NCI-H1105 (cell line): Measurements from ENCODE around the gene CAPN9.
"Not testable (repeated sequence)": the region's sequence is repeated elsewhere in the genome, so short reads cannot be mapped to it uniquely, and the experiment has no call there.

Experiments used
- DNase-seq: peaks from one replicate; lab custom pipeline; 2025; lab: John Stamatoyannopoulos, UW

Gene CAPN9

DNA sequence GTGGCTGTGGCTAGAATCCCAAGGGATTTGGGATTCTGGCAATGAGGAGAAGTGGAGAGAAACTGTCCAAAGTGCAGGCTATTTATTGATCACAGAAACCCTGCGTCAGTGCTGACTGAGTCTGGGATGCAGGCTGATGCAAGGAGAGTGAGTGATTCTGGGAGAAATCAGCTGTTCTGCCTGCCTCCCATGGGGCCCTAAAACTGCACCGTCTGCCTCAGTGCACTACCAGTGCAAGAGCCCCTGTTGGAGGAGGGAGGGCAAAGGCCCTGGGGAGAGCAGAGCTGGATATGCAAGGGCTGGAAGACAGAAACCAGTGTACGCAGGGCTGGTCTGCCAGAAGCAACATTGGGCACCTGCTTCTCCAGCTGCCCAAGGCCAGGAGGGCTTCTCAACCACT lies 78.6 kb downstream of the CAPN9 start:
- no peak for DNase-seq

DNA sequence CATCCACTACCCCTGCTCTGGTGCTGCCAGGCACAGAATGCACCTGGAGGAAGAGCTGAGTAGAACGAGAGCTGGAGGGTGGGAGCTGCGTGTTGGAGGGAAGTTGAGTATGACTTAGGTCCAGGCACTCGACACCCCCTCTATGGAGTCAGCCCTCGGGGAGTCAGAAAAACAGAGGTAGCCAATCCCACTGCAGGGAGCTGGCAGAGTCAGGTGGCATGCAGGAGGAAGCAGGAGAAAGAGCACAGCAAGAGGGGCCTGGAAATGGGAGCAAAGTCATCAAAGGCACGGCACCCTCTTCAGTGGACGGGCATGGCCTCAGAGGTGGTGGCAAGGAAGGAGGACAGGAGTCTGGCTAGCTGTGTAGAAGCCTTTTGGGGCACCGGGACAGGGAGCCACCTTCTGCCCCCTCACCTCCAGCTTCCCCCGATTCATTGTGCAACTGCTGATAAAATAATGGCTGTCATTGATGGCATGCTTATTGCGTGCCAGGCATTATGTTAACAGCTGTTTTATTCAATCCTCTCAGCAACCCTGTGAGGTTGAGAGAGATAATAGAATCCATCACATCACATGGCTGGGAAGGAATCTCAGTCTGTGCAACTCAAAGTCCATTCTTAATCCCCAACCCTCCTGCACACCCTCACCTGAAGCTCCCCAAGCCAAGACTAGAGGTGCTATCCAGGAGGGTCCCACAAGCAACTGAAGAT lies 79.1 kb downstream of the CAPN9 start:
- DNase-seq = no peak

DNA sequence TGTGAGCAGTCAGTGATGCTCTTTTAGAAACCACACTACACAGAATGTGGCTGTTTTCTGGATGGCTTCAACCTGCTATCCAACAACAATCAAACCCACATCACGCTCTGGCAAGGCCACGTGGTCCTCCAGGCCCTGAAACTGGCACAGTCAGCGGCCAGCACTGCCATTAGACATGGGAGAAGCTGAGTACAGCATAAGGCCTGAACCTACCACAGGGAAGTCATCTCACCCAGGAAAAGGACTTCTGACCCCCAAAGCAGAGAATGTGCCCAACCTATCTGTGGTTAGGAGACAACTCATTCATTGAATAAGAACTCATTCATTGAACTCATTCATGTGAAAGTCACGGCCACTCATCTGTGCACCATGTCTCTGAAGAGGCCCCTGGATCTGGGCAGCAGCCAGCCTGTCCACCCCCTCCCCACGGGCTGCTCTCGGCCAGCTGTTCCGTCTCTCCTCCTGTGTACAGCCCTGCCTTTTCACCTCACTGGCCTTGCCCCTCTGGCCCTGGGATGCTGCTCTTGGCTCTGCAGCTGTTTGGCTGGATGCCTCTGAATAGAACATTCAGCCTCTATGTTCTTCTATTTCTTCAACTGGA lies 80.0 kb downstream of the CAPN9 start:
- DNase-seq = no peak

GRCh38 chr1:230827801-230828200 lies 80.6 kb downstream of the CAPN9 start:
- no peak for DNase-seq

DNA sequence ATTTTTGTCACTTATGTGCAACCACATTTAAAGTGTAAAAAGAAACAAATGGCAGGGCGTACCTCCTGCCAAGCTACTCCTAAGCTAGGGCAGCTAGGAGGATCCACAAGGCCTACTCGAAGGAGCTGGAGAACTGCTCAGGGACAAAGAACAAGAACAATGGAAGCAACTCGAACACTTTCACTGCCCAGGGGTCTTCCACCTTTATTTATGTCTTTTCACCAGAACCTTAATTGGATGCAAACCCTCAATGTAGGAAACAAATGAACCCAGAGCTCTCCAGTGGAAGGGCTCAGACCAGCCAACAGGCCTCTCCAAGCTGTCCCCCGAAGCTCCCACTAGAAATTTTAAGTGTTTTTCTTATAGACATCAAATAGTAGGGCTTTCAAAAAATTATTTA lies 81.2 kb downstream of the CAPN9 start:
- DNase-seq = no peak

DNA sequence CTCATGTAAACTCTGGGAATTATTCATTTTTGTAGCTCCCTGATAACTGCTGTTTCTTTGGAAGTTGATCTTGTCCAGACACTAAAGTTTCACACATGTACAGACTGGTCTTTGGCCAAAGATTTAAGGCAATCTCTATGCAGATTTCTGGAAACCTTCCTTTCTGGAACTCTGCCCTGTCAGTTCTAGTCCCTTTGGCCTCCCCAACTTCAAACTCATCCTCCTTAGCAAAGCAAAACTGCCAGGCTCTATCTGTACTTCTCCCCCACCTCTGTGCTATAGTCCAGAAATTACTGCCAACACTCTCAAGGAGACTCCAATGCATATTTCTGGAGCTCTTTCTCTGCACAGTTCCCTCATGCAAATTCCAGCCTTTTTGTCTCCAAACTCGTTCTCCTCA lies 84.6 kb downstream of the CAPN9 start:
- no peak for DNase-seq

- DNase-seq = no peak
Observed at GRCh38 chr1:230832476-230832875, 85.3 kb downstream of the CAPN9 start.

DNA sequence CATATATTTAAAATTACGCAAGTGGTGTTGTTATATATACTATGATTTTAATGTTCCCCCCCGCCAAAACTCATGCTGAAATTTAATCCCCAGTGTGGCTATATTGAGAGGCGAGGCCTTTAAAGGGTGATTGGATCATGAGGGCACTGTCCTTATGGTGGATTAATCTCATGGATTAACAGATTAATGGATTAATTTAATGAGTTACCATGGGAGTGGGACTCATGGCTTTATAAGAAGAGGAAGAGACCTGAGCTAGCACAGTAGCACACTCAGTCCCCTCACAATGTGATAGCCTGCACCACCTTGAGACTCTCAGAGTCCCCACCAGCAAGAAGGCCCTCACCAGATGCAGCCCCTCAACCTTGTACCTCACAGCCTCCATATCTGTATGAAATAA lies 86.3 kb downstream of the CAPN9 start:
- DNase-seq = no peak

DNA sequence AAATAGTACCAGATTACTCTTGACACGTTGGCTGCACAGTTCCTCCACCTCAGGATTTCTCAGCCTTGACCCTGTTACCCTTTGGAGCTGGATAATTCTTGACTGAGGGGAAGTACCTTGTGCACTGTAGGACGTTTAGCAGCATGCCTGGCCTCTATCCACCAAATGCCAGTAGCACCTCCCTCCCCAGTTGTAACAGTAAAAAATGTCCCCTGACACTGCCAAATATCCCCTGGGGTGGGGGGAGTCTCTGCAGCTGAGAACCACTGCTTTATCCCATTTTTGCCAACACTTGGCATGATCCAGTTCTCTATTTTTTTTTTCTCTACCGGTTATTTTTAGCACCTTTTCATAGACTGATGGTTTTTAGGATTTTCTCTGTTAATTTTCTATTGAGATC lies 87.1 kb downstream of the CAPN9 start:
- no peak for DNase-seq

DNA sequence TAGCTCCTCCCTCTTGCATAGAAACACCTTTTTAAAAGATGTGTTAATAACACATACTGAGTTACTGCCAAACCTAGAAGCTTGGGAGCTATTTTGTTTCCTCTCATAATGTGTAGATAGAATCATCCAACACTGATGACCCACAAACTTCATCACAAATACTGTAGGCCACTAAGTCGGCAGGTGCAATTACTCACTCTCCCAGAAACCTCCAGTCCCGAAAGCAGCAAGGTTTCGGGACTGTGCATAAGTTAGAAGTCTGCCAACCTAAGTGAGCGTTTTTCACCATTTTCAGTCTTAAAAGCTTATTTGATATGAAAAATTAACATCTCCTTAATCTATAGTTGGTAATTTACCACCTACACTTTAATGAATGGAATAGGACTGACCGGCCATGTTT lies 89.2 kb downstream of the CAPN9 start:
- DNase-seq = no peak

DNA sequence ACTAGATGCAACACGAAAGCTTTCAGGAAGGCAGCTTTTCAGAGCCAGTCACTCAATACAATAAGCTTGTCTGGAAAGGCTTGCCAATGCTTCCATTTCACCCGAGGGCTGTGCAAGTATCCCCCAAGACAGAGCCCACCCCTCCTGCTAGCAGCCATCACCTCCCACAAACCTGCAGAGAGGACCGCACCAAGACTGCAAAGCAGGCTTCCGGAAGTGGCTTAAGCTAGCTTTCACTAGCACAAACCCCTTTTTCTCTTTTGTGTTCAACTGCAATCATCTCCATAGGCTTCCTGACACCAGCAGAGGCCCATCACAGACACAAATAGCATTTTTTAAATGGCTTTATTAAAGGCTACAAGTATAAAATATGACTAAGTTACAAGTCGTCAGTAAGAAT lies 89.6 kb downstream of the CAPN9 start:
- DNase-seq = no peak

DNA sequence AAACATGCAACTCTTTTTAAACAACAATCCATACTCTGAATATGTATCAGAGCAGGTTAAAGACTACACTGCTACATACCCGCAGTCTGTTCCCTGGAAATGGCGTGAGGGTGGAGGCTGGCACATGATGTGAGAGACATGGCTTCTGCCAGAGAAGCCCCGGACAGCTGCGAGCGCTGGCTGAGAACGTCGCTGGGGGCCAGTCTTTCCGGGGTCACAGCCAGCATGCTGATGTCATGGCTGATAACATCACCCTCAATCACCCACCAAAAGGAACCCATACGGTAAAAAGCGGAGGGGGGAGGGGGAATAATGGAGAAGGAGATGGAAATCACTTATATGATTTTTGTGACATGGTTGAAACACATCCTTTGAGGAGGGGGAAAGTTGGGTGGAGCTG lies 92.0 kb downstream of the CAPN9 start:
- no peak for DNase-seq

DNA sequence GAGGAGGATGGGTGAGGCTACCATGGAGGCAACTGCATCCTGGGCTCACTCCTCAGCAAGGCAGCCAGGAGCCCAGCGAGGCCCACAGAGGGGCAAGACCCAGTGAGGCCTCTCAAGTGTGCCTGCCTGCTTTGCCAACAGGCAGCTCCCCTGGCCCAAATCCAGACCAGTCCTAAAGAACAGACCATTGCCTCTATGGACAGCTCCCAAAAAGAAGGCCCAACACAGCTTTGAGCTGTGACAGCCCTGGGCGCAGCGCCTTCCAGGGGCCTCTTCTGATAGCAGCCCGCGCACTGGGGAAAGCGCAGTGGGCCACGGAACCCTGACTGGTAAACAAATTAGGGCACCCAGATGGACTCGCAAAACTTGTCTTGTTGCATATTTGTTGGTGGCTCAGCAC lies 95.6 kb downstream of the CAPN9 start:
- no peak for DNase-seq

DNA sequence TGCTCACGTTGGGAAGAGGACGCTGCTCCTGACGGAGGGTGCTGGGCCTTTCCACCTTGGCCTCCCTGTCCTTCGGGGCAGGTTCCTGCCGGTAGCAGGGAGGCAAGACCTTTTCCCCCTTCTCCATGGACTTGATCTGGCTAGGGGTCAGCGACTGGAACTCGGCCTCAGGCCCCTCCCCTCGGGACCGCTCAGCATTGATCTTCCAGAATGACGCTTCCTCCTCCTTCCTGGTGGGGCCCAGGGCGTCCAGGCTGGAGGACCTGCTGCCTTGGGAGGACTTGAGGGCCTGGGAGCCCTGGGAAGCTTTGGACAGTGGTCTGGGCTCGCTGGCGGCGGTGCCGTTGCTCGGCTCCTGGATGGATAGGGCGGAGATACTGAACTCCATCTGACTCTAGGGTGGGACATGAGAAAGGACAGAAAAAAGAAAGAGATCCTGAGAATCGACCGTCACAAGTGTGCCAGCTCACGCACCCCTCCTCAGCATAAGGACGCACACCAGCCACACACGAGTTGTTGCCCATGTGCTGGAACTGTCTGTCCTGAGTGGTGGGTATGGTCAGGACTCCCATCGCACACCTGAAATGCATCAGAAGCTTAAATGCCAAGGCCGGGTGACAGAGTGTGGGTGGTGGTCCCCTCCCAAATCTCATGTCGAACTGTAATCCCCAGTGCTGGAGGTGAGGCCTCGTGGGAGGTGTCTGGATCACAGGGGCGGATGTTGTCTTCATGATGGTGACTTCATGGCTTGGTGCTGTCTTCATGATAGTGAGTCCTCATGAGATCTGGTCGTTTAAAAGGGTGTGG lies 96.5 kb downstream of the CAPN9 start:
- DNase-seq = no peak

DNA sequence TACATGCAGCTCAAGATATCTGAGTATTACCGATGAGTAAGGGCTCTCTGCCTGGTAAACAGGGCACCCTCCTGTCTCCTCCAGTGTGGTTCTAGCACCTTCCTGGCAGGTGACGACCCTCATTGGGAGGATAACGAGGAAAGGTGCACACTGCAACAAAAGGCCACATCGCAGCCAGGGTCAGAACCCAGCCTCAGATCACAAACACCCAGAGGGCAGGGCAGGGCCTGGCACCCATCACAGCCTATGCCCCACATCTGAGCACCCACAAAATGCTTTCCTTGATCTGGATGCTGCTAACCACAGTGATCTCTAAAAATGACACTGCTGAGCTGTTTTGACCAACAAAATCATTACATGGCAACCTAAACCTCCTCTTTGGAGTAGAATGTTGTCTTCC lies 97.4 kb downstream of the CAPN9 start:
- DNase-seq = no peak

GRCh38 chr1:230845184-230845583 lies 98.0 kb downstream of the CAPN9 start:
- DNase-seq = not testable (repeated sequence)

- no peak for DNase-seq
Observed at GRCh38 chr1:230848235-230848634, 101.0 kb downstream of the CAPN9 start.

DNA sequence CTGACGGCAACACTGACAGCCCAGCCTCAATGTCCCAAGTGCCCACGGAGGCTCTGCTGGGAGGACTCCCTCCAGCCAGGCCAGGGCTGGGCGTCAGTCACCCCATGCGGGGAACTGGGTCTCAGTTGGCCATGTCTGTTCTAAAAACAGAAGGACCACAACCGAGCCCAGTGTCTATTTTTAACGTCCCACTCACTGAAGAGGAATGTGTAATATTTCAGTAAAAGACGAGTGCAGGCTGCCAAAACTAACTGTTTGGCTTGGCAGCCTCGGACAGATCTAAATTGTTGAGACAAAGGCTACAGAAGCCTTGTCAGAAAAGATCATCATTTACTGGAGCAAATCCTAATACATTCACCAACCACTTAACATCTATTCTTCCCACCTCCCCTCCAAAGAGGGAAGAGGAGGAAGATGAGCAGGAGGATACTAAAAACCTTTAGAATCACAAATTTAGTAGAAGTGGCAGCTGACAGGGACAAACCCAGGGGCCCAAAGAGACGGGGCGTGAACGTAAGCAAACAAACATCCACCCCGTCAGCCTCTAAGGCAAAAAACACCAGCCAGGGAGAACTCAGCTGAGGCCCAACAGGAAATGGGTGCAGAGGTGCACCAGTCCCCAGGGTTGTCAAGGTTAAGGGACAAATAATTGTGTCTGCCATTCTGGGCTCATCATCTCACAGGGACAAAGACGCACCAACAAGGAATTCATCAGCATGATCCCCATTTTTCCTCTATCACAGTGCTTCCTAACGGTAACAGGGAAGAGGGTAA lies 102.5 kb downstream of the CAPN9 start:
- no peak for DNase-seq

DNA sequence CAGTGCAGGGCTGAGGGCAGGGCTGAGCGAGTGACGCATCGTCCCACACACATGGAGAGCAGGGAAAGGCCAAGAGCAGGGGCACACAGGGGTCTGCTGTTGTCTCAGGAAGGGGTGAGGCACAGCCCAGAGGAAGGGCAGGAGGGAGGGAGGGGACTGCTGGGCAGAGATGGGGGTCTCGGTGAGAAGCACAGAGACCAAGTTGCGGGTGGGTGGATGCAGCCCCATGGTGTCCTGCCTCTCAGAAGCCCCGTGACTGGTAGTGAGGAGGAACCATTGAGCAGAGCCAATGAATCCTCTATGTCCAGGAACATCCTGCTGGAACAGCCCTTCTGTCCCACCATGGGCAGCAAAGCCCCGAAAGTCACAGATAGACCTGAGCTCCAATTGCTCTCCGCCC lies 103.4 kb downstream of the CAPN9 start:
- DNase-seq = no peak

DNA sequence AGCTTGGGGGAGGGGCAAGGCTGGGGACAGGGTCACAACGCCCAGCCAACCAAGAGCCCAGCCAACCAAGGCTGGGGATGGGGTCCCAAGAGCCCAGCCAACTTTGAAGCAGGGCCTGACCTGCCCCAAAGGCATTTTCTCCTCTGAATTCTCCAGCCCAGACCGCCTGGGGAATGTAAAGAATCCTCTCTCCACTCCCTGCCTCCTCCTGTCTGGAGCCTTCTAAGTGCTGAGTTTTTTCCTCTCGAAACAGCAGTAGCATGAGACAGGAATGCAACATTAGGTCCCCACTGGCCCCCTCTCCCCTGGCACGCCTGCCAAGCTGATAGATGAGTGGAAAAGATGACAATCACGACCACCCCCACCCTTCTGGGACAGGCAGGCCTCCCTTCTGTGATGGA lies 104.1 kb downstream of the CAPN9 start:
- no peak for DNase-seq
